ENCODE results near the gene GPR180. TPM values are rescaled to one million over a fixed set of nuclear protein-coding genes. Genes with fewer than 3 reads are reported as not detected.

Gene GPR180
- total RNA-seq, 4 donors from 2014 or later, result 2.6 to 5.3 (median 3.6) TPM

DNA sequence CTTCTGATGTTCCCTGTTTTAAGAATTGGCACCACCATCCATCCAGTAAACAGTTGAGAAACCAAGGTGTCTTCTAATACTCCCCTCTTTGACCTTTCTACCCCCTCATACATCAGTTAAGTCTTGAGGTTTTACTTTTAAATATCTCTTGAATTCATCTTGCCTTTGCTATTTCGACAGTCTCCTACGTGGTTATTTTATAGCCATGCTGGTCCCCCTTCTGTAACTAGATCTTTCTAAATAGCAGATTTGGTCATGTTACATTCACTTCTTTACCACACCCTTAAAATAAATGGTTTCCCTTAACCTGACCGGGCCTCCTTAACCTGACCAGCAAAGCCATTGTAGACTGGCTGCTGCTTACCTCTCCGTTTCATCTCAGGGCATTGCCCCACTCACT, 5.4 kb downstream of the GPR180 start:
- intact Hi-C loops (cut with DNase I), result no loop called here
- H3K27me3 ChIP-seq, result no peaks in the 10 kb centered on the region
- no peak overlapping the region for H3K27ac ChIP-seq
- H3K36me3 ChIP-seq, result peaks cover 0 to 47% (median 0%) of the 10 kb centered on the region in 3 donors
- H3K9me3 ChIP-seq, result no peaks in the 10 kb centered on the region
- H3K4me1 ChIP-seq, result peaks cover 0 to 16% (median 0%) of the 10 kb centered on the region in 3 donors
- no peak overlapping the region for H3K4me3 ChIP-seq
- 82 to 92% methylated on average over 4 of the region's 4 CpGs for WGBS, 2 donors
- no peak for TF ChIP-seq POLR2A (IDR thresholded peaks at IDR 0.05)
- TF ChIP-seq, protein P1, sequence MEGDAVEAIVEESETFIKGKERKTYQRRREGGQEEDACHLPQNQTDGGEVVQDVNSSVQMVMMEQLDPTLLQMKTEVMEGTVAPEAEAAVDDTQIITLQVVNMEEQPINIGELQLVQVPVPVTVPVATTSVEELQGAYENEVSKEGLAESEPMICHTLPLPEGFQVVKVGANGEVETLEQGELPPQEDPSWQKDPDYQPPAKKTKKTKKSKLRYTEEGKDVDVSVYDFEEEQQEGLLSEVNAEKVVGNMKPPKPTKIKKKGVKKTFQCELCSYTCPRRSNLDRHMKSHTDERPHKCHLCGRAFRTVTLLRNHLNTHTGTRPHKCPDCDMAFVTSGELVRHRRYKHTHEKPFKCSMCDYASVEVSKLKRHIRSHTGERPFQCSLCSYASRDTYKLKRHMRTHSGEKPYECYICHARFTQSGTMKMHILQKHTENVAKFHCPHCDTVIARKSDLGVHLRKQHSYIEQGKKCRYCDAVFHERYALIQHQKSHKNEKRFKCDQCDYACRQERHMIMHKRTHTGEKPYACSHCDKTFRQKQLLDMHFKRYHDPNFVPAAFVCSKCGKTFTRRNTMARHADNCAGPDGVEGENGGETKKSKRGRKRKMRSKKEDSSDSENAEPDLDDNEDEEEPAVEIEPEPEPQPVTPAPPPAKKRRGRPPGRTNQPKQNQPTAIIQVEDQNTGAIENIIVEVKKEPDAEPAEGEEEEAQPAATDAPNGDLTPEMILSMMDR (IDR thresholded peaks at IDR 0.05), result no peak
- DNase-seq, result no peak

DNA sequence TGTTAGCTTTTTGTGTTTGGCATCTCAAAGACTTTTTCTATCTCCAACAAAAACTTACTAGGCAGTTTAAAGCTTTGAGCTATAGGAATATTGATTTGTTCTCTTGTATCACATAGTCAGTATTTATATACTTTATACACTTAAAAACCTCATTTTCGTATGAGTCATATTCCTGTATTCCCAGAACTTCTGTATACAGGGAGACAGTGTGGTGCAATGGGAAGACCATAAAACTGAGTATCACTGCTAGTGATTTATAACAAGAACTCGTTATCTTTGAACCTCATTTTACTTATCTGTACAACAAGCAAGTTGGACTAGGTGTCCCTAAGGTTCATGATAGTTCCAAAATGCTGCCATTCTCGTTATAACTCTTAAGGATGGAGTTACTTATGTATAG, 6.3 kb downstream of the GPR180 start:
- 76% methylated on average over 3 of the region's 3 CpGs for WGBS, 2 donors
- TF ChIP-seq, protein P1 (IDR thresholded peaks at IDR 0.05), result no peak
- TF ChIP-seq POLR2A (IDR thresholded peaks at IDR 0.05), result no peak
- Histone ChIP-seq H3K27me3 (no peaks in the 10 kb centered on the region), H3K4me3 (no peak overlapping the region), H3K27ac (no peak overlapping the region), H3K9me3 (no peaks in the 10 kb centered on the region), H3K4me1 (peaks cover 0 to 7% (median 0%) of the 10 kb centered on the region in 3 donors), H3K36me3 (peaks cover 0 to 47% (median 0%) of the 10 kb centered on the region in 3 donors)
- intact Hi-C loops (cut with DNase I), result no loop called here
- no peak for DNase-seq

DNA sequence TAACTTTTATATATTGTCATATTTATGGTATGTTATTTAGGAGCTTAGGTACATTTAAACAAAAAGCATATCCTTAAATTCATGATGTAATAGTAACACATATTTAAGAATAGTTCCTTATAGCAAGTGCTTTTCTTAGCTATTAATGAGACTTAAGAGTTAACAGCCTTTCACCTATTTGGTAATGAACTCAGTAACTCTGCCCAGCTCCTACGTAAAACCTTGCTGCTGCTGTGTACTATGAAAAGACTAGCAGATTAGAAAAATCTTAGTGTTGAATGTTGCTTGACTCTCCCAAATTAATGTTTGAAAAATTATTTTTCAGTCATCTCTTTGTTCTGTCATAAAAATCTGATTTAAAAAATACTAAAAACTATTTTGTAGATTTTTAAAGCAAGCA, 6.9 kb downstream of the GPR180 start:
- TF ChIP-seq, protein P1 (IDR thresholded peaks at IDR 0.05), result no peak
- no peak for TF ChIP-seq POLR2A (IDR thresholded peaks at IDR 0.05)
- Histone ChIP-seq H3K4me1 (peaks cover 0 to 3% (median 0%) of the 10 kb centered on the region in 3 donors), H3K9me3 (no peaks in the 10 kb centered on the region), H3K36me3 (peaks cover 0 to 47% (median 0%) of the 10 kb centered on the region in 3 donors), H3K4me3 (no peak overlapping the region), H3K27ac (no peak overlapping the region), H3K27me3 (no peaks in the 10 kb centered on the region)
- intact Hi-C loops (cut with DNase I), result no loop called here
- no peak for DNase-seq
- WGBS, 2 donors, result 81 to 91% methylated on average over 1 of the region's 1 CpG

DNA sequence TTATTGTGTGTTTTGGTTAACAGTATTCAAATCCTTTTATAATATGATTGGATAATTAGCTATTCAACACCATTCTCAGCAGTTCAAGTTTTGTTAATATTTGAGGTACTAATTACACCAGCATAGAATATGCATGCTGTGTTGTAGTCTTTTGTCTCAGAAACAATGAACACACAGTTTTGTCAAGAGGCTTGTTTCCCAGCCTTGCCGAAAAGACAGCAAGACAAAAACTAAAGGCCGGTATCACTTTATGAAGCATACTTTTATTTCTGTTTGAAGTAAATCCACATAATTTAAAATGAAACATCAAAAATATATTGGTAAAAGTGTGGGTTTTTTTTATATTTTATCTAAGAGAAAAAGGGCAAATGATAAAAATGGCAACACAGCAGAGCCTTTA, 7.5 kb downstream of the GPR180 start:
- no peaks in the 10 kb centered on the region for H3K27me3 ChIP-seq
- H3K9me3 ChIP-seq, result no peaks in the 10 kb centered on the region
- H3K27ac ChIP-seq, result no peak overlapping the region
- DNase-seq, result no peak
- H3K4me3 ChIP-seq, result no peak overlapping the region
- no peak for TF ChIP-seq POLR2A (IDR thresholded peaks at IDR 0.05)
- TF ChIP-seq, protein P1 (IDR thresholded peaks at IDR 0.05), result no peak
- WGBS, 2 donors, result 92 to 93% methylated on average over 2 of the region's 2 CpGs
- H3K36me3 ChIP-seq, result peaks cover 0 to 54% (median 3%) of the 10 kb centered on the region in 3 donors
- intact Hi-C loops (cut with DNase I), result no loop called here
- no peaks in the 10 kb centered on the region for H3K4me1 ChIP-seq

DNA sequence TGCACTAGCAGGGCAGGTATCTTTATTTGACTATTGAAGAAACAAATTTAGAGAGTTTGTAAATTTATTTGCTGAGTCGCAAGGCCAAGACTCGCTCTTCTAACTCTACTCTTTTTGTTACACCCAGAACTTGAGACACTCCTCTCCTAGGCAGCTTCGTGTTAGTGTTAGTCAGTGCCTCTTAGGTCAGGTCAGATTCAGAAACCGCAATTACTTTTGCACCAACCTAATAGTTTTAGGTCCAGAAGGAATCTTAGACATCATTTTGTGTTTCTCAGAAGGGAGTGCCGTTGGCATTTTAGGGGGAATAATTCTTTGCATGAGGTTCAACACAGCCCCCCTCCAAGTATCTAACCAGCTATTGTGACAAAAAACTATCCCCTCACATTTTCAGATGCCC, 8.8 kb downstream of the GPR180 start:
- no peaks in the 10 kb centered on the region for H3K4me1 ChIP-seq
- peaks cover 0 to 52% (median 3%) of the 10 kb centered on the region in 3 donors for H3K36me3 ChIP-seq
- 90 to 94% methylated on average over 5 of the region's 5 CpGs for WGBS, 2 donors
- no peaks in the 10 kb centered on the region for H3K9me3 ChIP-seq
- H3K27me3 ChIP-seq, result no peaks in the 10 kb centered on the region
- TF ChIP-seq, protein P1 (IDR thresholded peaks at IDR 0.05), result no peak
- TF ChIP-seq POLR2A (IDR thresholded peaks at IDR 0.05), result no peak
- H3K27ac ChIP-seq, result no peak overlapping the region
- DNase-seq, result no peak
- no peak overlapping the region for H3K4me3 ChIP-seq
- intact Hi-C loops (cut with DNase I), result no loop called here
